Subcutaneous adipose tissue (tissue), 4 donors: Measurements from ENCODE around the gene CMTM7. TPM values are rescaled to one million over a fixed set of nuclear protein-coding genes. Genes with fewer than 3 reads are reported as not detected.

Experiments
- total RNA-seq, 4 donors: library from RNA; depleted of rRNA; stranded (reverse); fragments of >200 nt; gene quantifications; one replicate each; pipeline ENCODE4 v1.1.0, GENCODE V29; 2016
- TF ChIP-seq, protein P1 (sequence below): fragments of 450-650 bp; IDR thresholded peaks from one replicate; pipeline ENCODE4 v1.5.1; 2016; ENCODE audit warnings: low read depth, mild to moderate bottlenecking, control low read depth, antibody characterized with exemption, moderate library complexity

CMTM7 gene
- total RNA-seq, 4 donors from 2014 or later = 12.1 to 45.9 (median 33.1) TPM

DNA sequence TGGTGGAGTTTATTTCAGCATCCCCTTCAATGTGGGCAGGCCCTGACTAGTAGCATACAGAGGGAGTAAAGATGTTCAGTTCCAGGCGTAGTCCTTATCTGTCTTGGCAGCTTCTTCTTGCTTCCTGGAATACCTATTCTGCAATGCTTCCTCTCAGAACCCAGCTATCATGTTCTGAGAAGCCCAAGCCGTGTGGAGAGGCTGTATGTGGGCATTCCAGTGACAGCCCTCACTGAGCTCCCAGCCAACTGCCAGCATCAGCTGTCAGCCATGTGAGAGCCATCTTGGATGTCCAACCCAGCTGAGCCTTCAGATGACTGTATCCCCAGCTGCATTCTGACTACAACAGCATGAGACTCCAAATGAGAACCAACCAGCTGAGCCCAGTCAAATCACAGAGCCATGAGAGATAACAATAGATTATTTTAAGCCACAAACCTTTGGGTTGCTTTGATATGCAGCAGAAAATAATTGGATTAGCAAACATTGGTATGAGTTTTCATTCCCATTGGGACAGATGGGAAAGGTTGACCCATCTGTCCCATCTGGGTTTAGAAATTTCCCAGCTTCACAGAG is 8.4 kb upstream of the CMTM7 start:
- TF ChIP-seq, protein P1, sequence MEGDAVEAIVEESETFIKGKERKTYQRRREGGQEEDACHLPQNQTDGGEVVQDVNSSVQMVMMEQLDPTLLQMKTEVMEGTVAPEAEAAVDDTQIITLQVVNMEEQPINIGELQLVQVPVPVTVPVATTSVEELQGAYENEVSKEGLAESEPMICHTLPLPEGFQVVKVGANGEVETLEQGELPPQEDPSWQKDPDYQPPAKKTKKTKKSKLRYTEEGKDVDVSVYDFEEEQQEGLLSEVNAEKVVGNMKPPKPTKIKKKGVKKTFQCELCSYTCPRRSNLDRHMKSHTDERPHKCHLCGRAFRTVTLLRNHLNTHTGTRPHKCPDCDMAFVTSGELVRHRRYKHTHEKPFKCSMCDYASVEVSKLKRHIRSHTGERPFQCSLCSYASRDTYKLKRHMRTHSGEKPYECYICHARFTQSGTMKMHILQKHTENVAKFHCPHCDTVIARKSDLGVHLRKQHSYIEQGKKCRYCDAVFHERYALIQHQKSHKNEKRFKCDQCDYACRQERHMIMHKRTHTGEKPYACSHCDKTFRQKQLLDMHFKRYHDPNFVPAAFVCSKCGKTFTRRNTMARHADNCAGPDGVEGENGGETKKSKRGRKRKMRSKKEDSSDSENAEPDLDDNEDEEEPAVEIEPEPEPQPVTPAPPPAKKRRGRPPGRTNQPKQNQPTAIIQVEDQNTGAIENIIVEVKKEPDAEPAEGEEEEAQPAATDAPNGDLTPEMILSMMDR = no peak

DNA sequence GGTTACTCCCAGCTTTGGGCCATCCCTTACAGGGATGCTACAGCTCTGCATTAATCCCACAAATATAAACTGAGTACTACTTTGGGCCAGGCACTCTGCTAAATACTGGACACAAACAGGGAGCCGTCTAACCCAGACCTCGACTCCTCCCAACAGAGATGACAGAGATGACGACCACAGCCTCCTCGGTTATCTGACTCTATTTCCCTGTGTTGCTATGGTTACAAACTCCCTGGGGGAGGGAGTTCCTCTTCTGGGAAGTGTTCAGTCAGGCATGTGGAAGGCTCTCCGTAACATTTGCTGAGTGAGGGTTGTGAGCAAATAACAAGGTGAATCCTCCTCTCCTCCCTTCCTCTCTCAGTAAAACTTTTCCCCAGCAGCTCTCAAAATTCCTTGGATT is 6.7 kb upstream of the CMTM7 start:
- TF ChIP-seq, protein P1 = no peak

DNA sequence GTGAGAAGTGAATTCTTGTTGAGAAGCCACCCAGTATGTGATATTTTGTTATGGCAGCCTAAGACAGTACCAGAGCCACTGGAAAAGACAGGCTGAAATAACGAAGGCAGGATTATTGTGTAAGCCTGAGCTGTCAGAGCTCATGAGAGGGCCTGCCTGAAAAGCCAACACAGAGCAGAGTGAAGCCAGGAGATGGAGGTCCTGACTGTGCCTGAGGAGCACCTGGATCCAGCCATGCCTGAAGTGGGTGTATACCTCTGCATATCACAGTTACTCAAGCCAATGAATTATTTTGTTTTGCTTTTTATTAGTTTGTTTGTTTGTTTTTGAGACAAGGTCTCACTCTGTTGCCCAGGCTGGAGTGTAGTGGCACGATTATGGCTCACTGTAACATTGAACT is 4.1 kb upstream of the CMTM7 start:
- TF ChIP-seq, protein P1 = no peak

DNA sequence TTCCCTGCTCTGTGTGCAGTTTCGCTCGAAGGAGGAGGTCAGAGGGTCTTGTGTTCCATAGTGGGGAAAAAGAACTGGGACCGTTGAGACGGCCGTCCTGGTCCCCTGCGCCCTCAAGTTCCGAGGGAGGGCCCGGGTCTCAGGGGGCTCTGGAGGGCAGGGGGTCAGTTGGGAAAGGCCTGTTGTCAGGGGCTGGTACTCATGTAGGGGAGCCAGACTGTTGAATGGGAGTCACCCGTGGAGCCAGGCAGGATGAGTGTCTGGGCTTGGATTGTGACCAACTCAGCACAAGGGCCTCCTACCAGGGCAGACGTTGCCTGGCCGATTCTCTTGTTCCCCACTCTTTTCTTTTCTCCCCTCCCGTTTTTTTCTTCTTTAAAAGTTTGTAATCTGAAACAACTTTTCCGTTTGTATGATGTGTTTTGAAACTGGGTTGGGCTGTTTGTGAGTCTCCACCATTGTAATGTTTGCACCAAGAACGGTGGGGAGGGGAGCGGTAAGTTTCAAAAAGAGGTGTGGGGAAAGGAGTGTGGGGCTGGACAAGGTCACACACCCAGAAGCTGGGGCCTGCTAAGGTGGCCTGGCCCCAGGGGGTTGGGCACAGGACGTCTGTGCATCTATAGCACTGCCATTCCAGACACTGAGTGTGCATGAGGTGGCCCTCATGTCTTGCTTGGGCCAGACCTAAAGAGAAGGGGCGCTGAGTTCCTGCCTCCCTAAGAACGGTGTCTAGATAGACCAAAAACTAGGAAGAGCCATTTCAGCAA is 1.1 kb downstream of the CMTM7 start:
- TF ChIP-seq, protein P1 = no peak

DNA sequence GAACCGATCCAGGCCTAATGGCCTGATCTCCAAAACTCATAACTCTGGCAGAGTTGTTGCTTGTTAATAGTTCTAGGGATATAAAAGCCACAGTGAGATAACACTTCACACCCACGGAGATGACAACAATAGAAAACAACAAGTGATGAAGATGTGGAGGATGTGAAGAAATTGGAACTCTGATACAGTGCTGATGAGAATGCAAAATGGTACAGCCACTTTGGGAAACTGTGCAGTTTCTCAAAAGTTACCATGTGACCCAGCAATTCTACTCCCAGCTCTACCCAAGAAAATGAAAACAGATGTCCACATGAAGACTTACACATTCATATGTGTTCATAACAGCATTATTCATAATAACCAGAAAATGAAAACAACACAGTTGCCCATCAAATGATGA is 3.8 kb downstream of the CMTM7 start:
- TF ChIP-seq, protein P1 = no peak

DNA sequence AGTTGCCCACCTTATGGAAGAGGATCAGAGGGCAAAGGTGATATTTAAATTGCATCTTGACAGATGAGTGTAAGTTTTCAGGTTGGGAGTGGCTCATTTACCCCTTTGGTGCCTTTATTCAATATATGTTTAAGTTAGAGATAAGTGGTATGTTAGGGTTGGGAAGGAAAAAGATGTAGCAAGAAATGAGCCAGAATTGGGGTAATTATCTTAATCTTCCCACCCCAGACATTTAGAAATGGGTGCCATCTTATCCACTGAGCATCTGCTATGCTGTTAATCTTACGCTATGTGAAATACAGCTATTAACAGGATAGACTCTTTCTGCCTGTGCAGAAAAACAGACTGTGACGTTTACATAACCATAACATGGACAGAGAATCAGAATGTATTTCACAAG is 6.3 kb downstream of the CMTM7 start:
- TF ChIP-seq, protein P1 = no peak

DNA sequence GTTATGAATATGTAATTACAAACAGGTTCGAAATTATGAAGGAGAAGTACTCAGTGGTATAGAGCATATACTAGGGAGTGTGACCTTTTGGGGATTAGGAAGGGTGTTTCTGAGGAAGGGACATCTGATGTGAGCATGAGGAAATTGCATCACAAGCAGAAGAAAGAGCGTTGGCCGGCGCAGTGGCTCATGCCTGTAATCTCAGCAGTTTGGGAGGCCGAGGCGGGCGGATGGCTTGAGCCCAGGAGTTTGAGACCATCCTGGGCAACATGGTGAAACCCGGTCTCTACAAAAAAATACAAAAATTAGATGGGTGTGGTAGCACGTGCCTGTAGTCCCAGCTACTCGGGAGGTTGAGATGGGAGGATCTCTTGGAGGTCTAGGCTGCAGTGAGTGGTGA is 6.9 kb downstream of the CMTM7 start:
- TF ChIP-seq, protein P1 = no peak
